GM10248 (cell line): ENCODE data around the gene GNB5.
A peak's percentile ranks its signal among the peaks of the same experiment; 100 is the strongest.

Experiments used
- CTCF ChIA-PET: fragments of 300-600 bp; sonication (Branson Sonifier 250); formaldehyde crosslinking; extraction: SDS; loops from one replicate; lab custom pipeline; 2021; ENCODE audit warnings: antibody characterized with exemption; lab: Yijun Ruan, JAX
- POLR2A ChIA-PET: fragments of 350-650 bp; sonication (Branson Sonifier 250); formaldehyde crosslinking; extraction: SDS; loops from one replicate; lab custom pipeline; 2020; ENCODE audit warnings: antibody characterized with exemption; lab: Yijun Ruan, JAX
- DNase-seq: peaks from one replicate; pipeline ENCODE4 v3.0.0; 2012; ENCODE audit errors: extremely low spot score
- TF ChIP-seq, protein P1 (sequence below): IDR thresholded peaks from 2 replicates; pipeline ENCODE4 v1.5.1; 2012; ENCODE audit warnings: mild to moderate bottlenecking, low read depth; ENCODE audit errors: extremely low read depth, missing control alignments, control extremely low read depth

The GNB5 gene

DNA sequence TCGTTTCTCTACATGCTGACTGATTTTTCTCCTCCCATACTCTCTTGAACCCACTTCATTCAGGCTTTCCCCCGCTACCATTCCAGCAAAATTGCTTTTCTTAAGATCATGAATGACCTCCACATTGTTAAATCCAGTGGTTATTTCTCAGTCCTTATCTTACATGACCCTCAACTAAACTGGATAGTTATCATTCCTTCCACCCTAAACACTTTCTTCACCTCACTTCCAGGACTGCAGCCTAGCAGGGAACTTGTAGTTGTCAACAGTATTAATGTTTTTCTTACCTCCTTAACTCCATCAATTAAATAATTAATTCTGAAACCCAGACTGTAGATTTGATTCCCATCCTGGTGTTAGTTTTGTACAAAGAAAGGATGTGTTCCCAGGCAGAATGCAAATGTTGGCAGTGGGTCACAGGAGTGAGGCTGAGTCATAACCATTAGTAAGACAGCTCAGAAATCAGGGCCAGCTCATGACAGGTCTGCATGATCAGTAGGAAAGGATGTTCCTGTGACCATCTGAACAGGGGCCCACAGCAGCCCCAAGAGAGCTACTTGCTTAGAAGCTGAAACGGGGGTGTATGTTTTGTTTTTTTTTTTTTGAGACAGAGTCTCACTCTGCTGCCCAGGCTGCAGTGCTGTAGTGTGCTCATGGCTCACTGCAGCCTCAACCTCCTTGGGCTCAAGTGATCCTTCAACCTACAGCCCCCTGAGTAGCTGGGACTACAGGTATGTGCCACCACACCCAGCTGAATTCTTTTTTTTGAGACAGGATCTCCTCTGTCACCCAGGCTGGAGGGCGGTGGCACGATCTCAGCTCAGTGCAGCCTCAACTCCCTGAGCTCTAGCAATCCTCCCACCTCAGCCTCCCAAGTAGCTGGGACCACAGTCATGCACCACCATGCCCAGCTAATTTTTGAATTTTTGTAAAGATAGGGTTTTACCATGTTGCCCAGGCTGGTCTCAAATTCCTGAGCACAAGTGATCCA is 87.7 kb downstream of the GNB5 start:
- ChIA-PET POLR2A (interaction anchor here (0.6 to 1.3 kb wide), 4 partner anchors 8 to 242 kb away, joined by 3 to 6 read pairs (median 5); no protein-coding TSS in a partner anchor), CTCF (interaction anchor here (0.6 to 2.1 kb wide), 6 partner anchors 12 to 124 kb away, joined by 3 to 14 read pairs (median 5); no protein-coding TSS in a partner anchor)
- peak; percentile 77 for DNase-seq
- TF ChIP-seq, protein P1, sequence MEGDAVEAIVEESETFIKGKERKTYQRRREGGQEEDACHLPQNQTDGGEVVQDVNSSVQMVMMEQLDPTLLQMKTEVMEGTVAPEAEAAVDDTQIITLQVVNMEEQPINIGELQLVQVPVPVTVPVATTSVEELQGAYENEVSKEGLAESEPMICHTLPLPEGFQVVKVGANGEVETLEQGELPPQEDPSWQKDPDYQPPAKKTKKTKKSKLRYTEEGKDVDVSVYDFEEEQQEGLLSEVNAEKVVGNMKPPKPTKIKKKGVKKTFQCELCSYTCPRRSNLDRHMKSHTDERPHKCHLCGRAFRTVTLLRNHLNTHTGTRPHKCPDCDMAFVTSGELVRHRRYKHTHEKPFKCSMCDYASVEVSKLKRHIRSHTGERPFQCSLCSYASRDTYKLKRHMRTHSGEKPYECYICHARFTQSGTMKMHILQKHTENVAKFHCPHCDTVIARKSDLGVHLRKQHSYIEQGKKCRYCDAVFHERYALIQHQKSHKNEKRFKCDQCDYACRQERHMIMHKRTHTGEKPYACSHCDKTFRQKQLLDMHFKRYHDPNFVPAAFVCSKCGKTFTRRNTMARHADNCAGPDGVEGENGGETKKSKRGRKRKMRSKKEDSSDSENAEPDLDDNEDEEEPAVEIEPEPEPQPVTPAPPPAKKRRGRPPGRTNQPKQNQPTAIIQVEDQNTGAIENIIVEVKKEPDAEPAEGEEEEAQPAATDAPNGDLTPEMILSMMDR: no peak

DNA sequence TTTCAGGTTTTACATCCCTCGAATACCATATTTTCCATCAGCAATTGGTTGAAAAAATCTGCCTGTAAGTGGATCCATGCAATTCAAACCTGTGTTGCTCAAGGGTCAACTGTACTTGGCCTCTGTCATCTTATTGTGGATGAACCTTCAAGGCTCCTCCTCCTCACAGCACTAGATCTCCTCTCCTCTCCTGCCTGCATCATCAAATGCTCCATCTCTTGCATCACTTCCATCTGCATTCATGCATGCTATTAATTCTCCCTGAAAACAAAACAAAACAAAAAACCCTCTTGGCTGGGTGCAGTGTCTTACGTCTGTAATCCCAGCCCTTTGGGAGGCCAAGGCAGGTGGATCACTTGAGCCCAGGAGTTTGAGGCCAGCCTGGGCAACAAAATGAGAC is 88.7 kb downstream of the GNB5 start:
- ChIA-PET CTCF (no interaction called here), POLR2A (no interaction called here)
- TF ChIP-seq, protein P1: no peak
- DNase-seq: no peak

GRCh38 chr15:52101542-52102323 is 89.5 kb downstream of the GNB5 start:
- DNase-seq: peak; percentile 65
- ChIA-PET POLR2A (interaction anchor here (1.6 kb wide), 1 partner anchor 8 kb away, joined by 4 read pairs; no protein-coding TSS in a partner anchor), CTCF (interaction anchor here (1.1 to 5.6 kb wide), 4 partner anchors 13 to 107 kb away, joined by 3 to 46 read pairs (median 3); no protein-coding TSS in a partner anchor)
- TF ChIP-seq, protein P1: no peak

DNA sequence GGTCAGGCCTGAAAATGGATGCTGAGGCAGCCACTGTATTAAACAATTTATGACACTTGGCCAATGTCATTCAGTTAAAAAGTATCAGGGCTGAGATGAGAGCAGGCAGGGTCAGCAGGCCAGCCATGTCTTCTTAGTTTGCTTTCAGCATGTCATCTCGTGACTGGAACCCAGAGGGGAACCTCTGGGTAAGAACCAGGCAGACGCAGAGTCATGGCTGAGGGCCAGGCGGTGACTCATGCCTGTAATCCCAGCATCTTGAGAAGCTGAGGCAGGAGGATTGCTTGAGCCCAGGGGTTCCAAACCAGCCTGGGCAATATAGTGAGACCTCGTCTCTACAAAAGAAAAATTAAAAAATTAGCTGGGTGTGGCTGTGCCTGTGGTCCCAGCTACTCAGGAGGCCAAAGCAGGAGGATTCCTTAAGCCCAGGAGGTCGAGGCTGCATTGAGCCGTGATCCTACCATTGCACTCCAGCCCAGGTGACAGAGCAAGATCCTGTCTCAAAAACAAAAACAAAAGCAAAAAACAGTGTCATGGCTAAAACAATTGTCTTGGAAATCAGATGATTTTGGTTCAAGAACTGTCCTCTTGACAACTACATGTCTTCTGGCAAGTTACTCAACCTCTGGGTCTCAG is 90.3 kb downstream of the GNB5 start:
- TF ChIP-seq, protein P1: no peak
- ChIA-PET POLR2A (interaction anchor here (1.6 kb wide), 1 partner anchor 9 kb away, joined by 4 read pairs; no protein-coding TSS in a partner anchor), CTCF (interaction anchor here (1.1 to 5.6 kb wide), 4 partner anchors 14 to 107 kb away, joined by 3 to 46 read pairs (median 3); no protein-coding TSS in a partner anchor)
- DNase-seq: no peak

DNA sequence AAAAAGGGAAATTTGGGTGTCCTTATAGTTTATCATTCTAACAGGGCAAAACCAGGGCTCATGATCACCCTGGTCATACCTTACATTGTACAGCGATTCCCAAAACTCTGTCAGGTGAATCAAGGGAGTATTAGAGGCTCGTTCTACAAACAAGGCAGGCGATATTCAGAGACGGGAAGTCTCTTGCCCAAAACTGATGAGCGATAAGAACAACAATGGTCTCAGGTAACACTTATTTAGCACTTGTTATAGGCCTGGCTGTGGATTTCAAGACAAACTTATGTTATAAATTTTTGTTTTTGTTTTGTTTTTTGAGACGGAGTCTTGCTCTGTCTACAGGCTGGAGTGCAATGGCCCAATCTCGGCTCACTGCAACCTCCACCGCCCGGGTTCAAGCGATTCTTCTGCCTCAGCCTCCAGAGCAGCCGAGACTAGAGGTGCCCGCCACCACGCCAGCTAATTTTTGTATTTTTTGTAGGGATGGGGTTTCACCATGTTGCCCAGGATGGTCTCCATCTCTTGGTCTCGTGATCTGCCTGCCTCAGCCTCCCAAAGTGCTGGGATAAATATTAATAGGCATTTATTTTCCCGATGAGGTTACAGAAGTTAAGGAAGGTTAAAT is 91.4 kb downstream of the GNB5 start:
- ChIA-PET POLR2A (no interaction called here), CTCF (interaction anchor here (0.7 to 5.6 kb wide), 3 partner anchors 10 to 128 kb away, joined by 3 to 46 read pairs (median 3); no protein-coding TSS in a partner anchor)
- TF ChIP-seq, protein P1: no peak
- DNase-seq: no peak
